HepG2 (cell line): ENCODE measurements around the gene MAMDC2. TPM values are rescaled to one million over a fixed set of nuclear protein-coding genes. Genes with fewer than 3 reads are reported as not detected.

ENCODE experiments used
- ATAC-seq: fragments of 200-7000 bp; cut with Tn5 transposase; 3 replicates; pipeline ENCODE4 v1.9.1; 2020; ENCODE audit warnings: mild to moderate bottlenecking, moderate library complexity
- BruUV-seq: library from RNA; stranded (reverse); fragments of 400-500 nt; replicated peaks from 2 replicates; lab custom pipeline; 2021; lab: Mats Ljungman, UMichigan
- CTCF ChIA-PET: fragments of 300-600 bp; formaldehyde crosslinking; extraction: SDS; loops from one replicate; lab custom pipeline; 2021; ENCODE audit warnings: low total read pairs, inconsistent platforms, low intra/inter-chr PET ratio; lab: Yijun Ruan, JAX
- POLR2A ChIA-PET: fragments of 350-600 bp; sonication (Branson Sonifier 250); formaldehyde crosslinking; loops from one replicate; lab custom pipeline; 2020; ENCODE audit warnings: antibody characterized with exemption, inconsistent platforms; lab: Yijun Ruan, JAX
- DNase-seq: peaks from one replicate; pipeline ENCODE4 v3.0.0-alpha.2; 2015; ENCODE audit warnings: low spot score
- FAIRE-seq: peaks from 3 replicates; lab custom pipeline; 2011; peaks lifted over from hg19 to GRCh38; lab: Jason Lieb, UNC
- H2AFZ ChIP-seq: one replicate; pipeline ENCODE4 v1.6.1; 2011; ENCODE audit warnings: low read length, inconsistent platforms
- H3K27ac ChIP-seq: fragments of 300-600 bp; 3 replicates; pipeline ENCODE4 v1.8.0; 2011; ENCODE audit warnings: mixed run types, mild to moderate bottlenecking, mixed read lengths, low read length, inconsistent platforms; ENCODE audit not compliant: insufficient read depth; ENCODE audit errors: extremely low read length
- H3K27me3 ChIP-seq, 2 experiments: fragments of 200-600 bp in 1 of 2; 2 replicates in 1 of 2; 3 replicates in 1 of 2; pipeline versions ENCODE4 v1.6.0 to v1.8.0; 2011; ENCODE audit warnings: low read length in 2 of 2, mild to moderate bottlenecking in 2 of 2, moderate library complexity in 2 of 2, inconsistent platforms in 1 of 2; ENCODE audit not compliant: insufficient read depth in 2 of 2, control insufficient read depth in 1 of 2
- H3K36me3 ChIP-seq, 2 experiments: fragments of 200-600 bp in 1 of 2; replicated peaks in 1 of 2; 2 replicates in 1 of 2; 3 replicates in 1 of 2; pipeline versions ENCODE4 v1.5.1 to v1.8.0; 2011; ENCODE audit warnings: low read length in 2 of 2, inconsistent platforms in 1 of 2; ENCODE audit not compliant: insufficient read depth in 2 of 2, control insufficient read depth in 1 of 2
- H3K4me1 ChIP-seq: 2 replicates; pipeline ENCODE4 v1.5.1; 2012; ENCODE audit warnings: low read length, inconsistent platforms; ENCODE audit not compliant: insufficient read depth
- H3K4me2 ChIP-seq: 2 replicates; pipeline ENCODE4 v1.6.0; 2011; ENCODE audit warnings: low read depth, low read length, inconsistent platforms
- H3K4me3 ChIP-seq, 3 experiments: fragments of 200-600 bp in 1 of 3; sonication (generic), shearing (Covaris generic) in 1 of 3; replicated peaks in 1 of 3; 2 replicates each; pipeline ENCODE4 v1.5.1; 2011 to 2016; ENCODE audit warnings: low read length in 3 of 3, inconsistent platforms in 2 of 3, low read depth in 2 of 3, mild to moderate bottlenecking in 2 of 3, control low read depth in 1 of 3, mixed read lengths in 1 of 3; ENCODE audit not compliant: insufficient read depth in 1 of 3
- H3K79me2 ChIP-seq: one replicate; pipeline ENCODE4 v1.6.1; 2011; ENCODE audit warnings: low read length, inconsistent platforms; ENCODE audit not compliant: insufficient read depth
- H3K9ac ChIP-seq: 2 replicates; pipeline ENCODE4 v1.6.0; 2011; ENCODE audit warnings: mild to moderate bottlenecking, low read depth, low read length, inconsistent platforms; ENCODE audit not compliant: insufficient read depth
- H3K9me3 ChIP-seq: 2 replicates; pipeline ENCODE4 v1.5.1; 2012; ENCODE audit warnings: mild to moderate bottlenecking, low read length
- H4K20me1 ChIP-seq: 2 replicates; pipeline ENCODE4 v1.6.0; 2011; ENCODE audit warnings: inconsistent platforms, mild to moderate bottlenecking, low read length, moderate library complexity; ENCODE audit not compliant: insufficient read depth
- ARNTL ChIP-seq: sonication (generic); formaldehyde crosslinking; IDR thresholded peaks from 2 replicates; pipeline ENCODE4 v1.4.0; 2020; ENCODE audit warnings: mild to moderate bottlenecking, missing genetic modification reagents
- CTCF ChIP-seq: sonication (generic); formaldehyde crosslinking; IDR thresholded peaks from 2 replicates; pipeline ENCODE4 v1.5.0; 2020; ENCODE audit warnings: mild to moderate bottlenecking, missing genetic modification reagents, moderate library complexity
- E2F1 ChIP-seq: sonication (generic); formaldehyde crosslinking; IDR thresholded peaks from 2 replicates; pipeline ENCODE4 v1.5.0; 2020; ENCODE audit warnings: missing genetic modification reagents
- HMGA1 ChIP-seq: sonication (generic); formaldehyde crosslinking; conservative IDR thresholded peaks from 2 replicates; pipeline ENCODE4 v1.4.0; 2020; ENCODE audit warnings: missing genetic modification reagents
- KLF9 ChIP-seq: IDR thresholded peaks from 2 replicates; pipeline ENCODE4 v1.6.1; 2016; ENCODE audit warnings: low read depth
- KMT2A ChIP-seq: sonication (generic); formaldehyde crosslinking; IDR thresholded peaks from 2 replicates; pipeline ENCODE4 v1.4.0; 2020; ENCODE audit warnings: missing genetic modification reagents
- MTA3 ChIP-seq: sonication (generic); formaldehyde crosslinking; IDR thresholded peaks from 2 replicates; pipeline ENCODE4 v1.4.0; 2020; ENCODE audit warnings: missing genetic modification reagents
- TAF1 ChIP-seq: sonication (generic); formaldehyde crosslinking; IDR thresholded peaks from 2 replicates; pipeline ENCODE4 v1.4.0; 2020; ENCODE audit warnings: missing genetic modification reagents
- U2AF1 ChIP-seq: fragments of 200-400 bp; formaldehyde crosslinking; optimal IDR thresholded peaks from 2 replicates; pipeline ENCODE3; 2017; ENCODE audit warnings: mild to moderate bottlenecking, low read depth, low read length
- ZBTB20 ChIP-seq: sonication (generic); formaldehyde crosslinking; IDR thresholded peaks from 2 replicates; pipeline ENCODE4 v1.8.1; 2023; ENCODE audit warnings: missing genetic modification reagents, low read depth, mild to moderate bottlenecking, borderline replicate concordance
- ZBTB7A ChIP-seq: sonication (generic); formaldehyde crosslinking; IDR thresholded peaks from 2 replicates; pipeline ENCODE4 v1.8.0; 2022; ENCODE audit warnings: mild to moderate bottlenecking, missing genetic modification reagents
- ZFP41 ChIP-seq: sonication (generic); formaldehyde crosslinking; IDR thresholded peaks from 2 replicates; pipeline ENCODE4 v1.4.0; 2020; ENCODE audit warnings: mild to moderate bottlenecking, missing genetic modification reagents, borderline replicate concordance
- ZFYVE20 ChIP-seq: sonication (generic); formaldehyde crosslinking; IDR thresholded peaks from 2 replicates; pipeline ENCODE4 v1.8.0; 2023; ENCODE audit warnings: low read depth, mild to moderate bottlenecking, moderate library complexity, missing genetic modification reagents, borderline replicate concordance
- ZNF101 ChIP-seq: sonication (generic); formaldehyde crosslinking; IDR thresholded peaks from 2 replicates; pipeline ENCODE4 v1.4.0; 2020; ENCODE audit warnings: mild to moderate bottlenecking, low read depth, missing genetic modification reagents, borderline replicate concordance
- ZNF570 ChIP-seq: sonication (generic); formaldehyde crosslinking; IDR thresholded peaks from 2 replicates; pipeline ENCODE4 v1.4.0; 2020; ENCODE audit warnings: mild to moderate bottlenecking, missing genetic modification reagents, borderline replicate concordance
- ZNF788 ChIP-seq: sonication (generic); formaldehyde crosslinking; IDR thresholded peaks from 2 replicates; pipeline ENCODE4 v1.5.0; 2020; ENCODE audit warnings: mild to moderate bottlenecking, missing genetic modification reagents, borderline replicate concordance
- ZSCAN20 ChIP-seq: sonication (generic); formaldehyde crosslinking; IDR thresholded peaks from 2 replicates; pipeline ENCODE4 v1.4.0; 2020; ENCODE audit warnings: missing genetic modification reagents, mild to moderate bottlenecking, borderline replicate concordance
- WGBS: methylation state at CpG from one replicate; pipeline ENCODE4 v1.1.6; 2017; ENCODE audit warnings: low lambda C conversion rate; 5-methylcytosine and 5-hydroxymethylcytosine counted together
- in situ Hi-C: cut with HindIII; loops from 2 replicates; pipeline ENCODE4 v1.10.0; 2017; ENCODE audit warnings: low pct_unique_long_range_greater_than_20kb; ENCODE audit not compliant: extremely low pct_ligation_motif_present
- intact Hi-C: fragments of 100-400 bp; cut with micrococcal nuclease; formaldehyde crosslinking; loops from one replicate; pipeline ENCODE4 v1.10.0; 2022; ENCODE audit not compliant: unreplicated experiment
- polyA plus RNA-seq, 8 experiments: library from polyadenylated mRNA; depleted of rRNA in 3 of 8; stranded (reverse) in 7 of 8; unstranded in 1 of 8; fragments of >200 nt; fragmentation: Illumina TruSeq in 4 of 8; extraction: Trizol in 4 of 8; gene quantifications; 2 replicates each; pipeline versions ENCODE4 v1.2.1 to v1.2.3, GENCODE V29; 2011 to 2016; ENCODE audit warnings: low read depth in 4 of 8, missing spikeins in 1 of 8, mixed read lengths in 1 of 8; ENCODE audit not compliant: insufficient read depth in 1 of 8
- total RNA-seq, 5 experiments: library from RNA; depleted of rRNA; stranded (reverse); fragments of >200 nt; fragmentation: Illumina TruSeq; extraction: Trizol; gene quantifications; 2 replicates each; pipeline ENCODE4 v1.2.3, GENCODE V29; 2016; ENCODE audit warnings: low read depth in 1 of 5
- TF ChIP-seq, protein P1 (sequence below): sonication (generic); formaldehyde crosslinking; conservative IDR thresholded peaks from 2 replicates; pipeline ENCODE4 v1.4.0; 2020; ENCODE audit warnings: missing genetic modification reagents

MAMDC2 gene
- total and polyA plus RNA-seq, 2 of the 13 experiments (the other 11 are each of a cell fraction or from before 2014, with no cell fraction given), result not detected

DNA sequence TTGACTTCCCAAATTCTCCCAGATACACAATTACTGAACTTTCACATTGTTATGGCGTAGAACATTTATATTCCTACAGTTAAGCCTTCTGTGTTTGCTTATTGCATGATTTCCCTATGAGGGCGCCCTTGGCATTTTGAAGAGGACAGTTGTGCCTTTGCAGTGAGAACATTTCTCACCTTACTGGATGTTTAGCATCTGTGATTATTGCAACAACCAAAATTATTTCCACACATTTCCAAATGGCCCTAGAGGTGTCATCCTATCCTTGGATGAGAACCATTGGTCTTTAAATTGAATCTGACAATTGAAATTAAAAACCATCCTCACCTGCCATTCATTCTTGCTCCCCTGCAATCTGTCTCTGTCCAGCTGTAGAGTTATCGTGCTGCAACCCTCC, 104.0 kb downstream of the MAMDC2 start (continued):
- TF ChIP-seq ZNF570 (CRISPR knock-in tag) (no peak), ARNTL (CRISPR knock-in tag) (no peak), MTA3 (CRISPR knock-in tag) (no peak), E2F1 (CRISPR knock-in tag) (no peak), CTCF (CRISPR knock-in tag) (peak; percentile 34), HMGA1 (CRISPR knock-in tag) (no peak)
- TF ChIP-seq, protein P1, sequence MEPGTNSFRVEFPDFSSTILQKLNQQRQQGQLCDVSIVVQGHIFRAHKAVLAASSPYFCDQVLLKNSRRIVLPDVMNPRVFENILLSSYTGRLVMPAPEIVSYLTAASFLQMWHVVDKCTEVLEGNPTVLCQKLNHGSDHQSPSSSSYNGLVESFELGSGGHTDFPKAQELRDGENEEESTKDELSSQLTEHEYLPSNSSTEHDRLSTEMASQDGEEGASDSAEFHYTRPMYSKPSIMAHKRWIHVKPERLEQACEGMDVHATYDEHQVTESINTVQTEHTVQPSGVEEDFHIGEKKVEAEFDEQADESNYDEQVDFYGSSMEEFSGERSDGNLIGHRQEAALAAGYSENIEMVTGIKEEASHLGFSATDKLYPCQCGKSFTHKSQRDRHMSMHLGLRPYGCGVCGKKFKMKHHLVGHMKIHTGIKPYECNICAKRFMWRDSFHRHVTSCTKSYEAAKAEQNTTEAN (CRISPR knock-in tag), result no peak

DNA sequence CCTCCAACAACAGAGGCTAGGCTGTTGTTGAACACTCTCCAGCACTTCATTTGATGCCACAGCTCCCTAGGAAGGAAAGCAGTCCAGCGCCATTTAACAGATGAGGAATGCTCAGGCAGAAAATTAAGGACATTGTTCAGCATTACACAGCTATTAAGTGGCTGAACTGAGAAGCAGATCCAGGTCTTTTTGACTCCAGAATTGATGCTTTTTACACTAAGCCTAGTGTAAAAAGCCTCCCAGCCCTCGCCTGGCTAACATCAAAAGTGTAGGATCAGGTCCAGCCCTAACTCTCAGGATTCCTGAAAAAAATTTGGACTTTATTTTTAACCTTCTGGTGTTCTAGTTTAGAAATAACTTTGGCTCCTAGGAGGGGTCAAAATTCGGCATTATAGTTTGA, 108.7 kb downstream of the MAMDC2 start:
- H3K27me3 ChIP-seq, result no peaks in the 10 kb centered on the region
- FAIRE-seq (no peak), DNase-seq (no peak), ATAC-seq (no peak)
- in situ Hi-C loops, result no loop called here
- no peaks in the 10 kb centered on the region; the same call in 1 of the 2 replicates for H3K4me1 ChIP-seq
- no peaks in the 10 kb centered on the region for H3K79me2 ChIP-seq
- H4K20me1 ChIP-seq, result no peaks in the 10 kb centered on the region
- POLR2A ChIA-PET, result no interaction called here
- TF ChIP-seq ZFP41 (no peak), ZFYVE20 (CRISPR knock-in tag) (no peak), ZNF101 (no peak), KMT2A (CRISPR knock-in tag) (no peak), ZBTB7A (CRISPR knock-in tag) (no peak), KLF9 (CRISPR knock-in tag) (no peak), TAF1 (CRISPR knock-in tag) (no peak), ZNF788 (no peak), U2AF1 (no peak), ZBTB20 (no peak), ZSCAN20 (CRISPR knock-in tag) (no peak)
- no peak overlapping the region for H3K4me2 ChIP-seq
- H3K27ac ChIP-seq, result no peak overlapping the region
- 69% methylated on average over 3 of the region's 3 CpGs for WGBS
- CTCF ChIA-PET, result no interaction called here
- no peak overlapping the region for H3K9ac ChIP-seq
- no TSS peak for BruUV-seq
- H3K36me3 ChIP-seq, result no peaks in the 10 kb centered on the region
- intact Hi-C loops, result no loop called here
- H2AFZ ChIP-seq, result no peak overlapping the region
- H3K4me3 ChIP-seq, result no peak overlapping the region
- no peaks in the 10 kb centered on the region for H3K9me3 ChIP-seq
